ENCODE results near the gene ANKRD66.

ANKRD66 gene

DNA sequence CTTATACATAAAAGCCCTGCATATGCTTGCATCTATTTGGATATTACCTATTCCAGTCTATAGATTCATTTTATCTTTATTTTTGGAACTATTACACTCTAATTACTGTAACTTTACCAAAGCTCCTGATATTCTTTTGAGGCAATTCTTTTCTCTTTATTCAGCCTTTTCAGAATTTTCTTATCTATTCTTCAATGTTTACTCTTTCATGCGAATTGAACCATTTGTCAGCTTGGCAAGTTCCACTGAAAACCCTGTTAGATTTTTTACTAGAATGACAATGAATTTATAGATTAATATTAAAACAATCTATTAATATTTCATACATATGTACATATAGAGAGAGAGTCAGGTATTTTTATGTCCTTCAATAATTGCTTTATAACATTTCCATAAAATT is 45.9 kb downstream of the ANKRD66 start:
- DNase-seq = no peak

DNA sequence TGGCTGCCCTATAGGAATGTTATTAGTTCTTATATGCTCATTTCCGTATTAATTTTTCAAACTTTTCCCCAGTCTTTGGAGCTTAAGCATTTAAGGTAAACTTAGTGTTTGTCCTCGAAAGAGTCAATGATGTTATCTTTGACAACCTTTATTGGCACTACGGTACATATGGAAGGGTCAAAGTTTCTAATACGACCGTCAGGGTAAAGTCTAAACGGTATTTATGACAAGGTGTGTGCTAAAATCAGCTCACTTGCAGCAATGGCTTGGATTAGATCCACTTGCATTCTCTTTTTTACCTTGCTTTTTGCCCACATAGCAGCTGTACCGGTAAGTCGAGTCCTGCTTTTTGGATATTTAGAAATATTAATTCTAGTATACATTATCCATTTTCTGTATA is 46.4 kb downstream of the ANKRD66 start, which contains the start of gene MEP1A:
TSS of gene MEP1A (plus strand) at position 252 of the 400 bp plus-strand sequence. CDS start at position 262, 10 bp downstream.
- no peak for DNase-seq

DNA sequence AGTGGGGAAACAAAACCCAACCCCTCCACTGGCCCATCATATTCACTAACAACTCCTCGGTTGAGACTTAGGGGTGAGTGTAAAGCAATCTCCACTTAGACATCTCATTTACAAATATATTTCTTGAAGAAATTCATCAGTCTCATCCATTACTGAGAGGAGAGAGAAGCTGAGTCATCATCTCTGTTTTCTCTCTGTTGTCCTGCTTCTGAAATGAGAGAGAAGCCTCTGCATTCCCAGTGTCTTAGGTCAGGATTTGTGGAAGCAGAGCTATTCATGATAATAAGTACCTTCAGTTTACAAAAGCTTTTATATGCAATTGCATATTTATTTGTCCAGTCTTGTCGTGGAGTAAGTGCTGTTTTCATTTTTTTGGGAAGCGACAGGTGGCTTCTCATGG is 47.3 kb downstream of the ANKRD66 start:
- no peak for DNase-seq

DNA sequence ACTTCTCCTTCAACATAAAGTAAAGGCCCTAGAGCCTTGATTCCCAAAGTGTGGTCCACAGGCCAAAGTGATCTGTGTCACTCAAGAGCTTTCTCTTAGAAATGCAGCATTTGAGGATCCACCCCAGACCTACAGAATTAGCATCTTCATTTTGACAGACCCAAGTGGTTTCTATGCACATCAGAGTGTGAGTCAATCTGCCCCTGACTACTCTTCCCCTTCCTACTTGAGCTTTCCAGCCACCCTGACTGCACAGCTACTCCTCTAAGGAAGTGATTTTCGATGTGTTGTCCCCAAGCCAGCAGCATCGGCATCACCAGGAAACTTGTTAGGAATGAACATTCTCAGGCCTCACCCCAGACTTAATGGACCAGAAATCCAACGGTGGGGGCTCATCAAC is 49.1 kb downstream of the ANKRD66 start:
- DNase-seq = no peak

DNA sequence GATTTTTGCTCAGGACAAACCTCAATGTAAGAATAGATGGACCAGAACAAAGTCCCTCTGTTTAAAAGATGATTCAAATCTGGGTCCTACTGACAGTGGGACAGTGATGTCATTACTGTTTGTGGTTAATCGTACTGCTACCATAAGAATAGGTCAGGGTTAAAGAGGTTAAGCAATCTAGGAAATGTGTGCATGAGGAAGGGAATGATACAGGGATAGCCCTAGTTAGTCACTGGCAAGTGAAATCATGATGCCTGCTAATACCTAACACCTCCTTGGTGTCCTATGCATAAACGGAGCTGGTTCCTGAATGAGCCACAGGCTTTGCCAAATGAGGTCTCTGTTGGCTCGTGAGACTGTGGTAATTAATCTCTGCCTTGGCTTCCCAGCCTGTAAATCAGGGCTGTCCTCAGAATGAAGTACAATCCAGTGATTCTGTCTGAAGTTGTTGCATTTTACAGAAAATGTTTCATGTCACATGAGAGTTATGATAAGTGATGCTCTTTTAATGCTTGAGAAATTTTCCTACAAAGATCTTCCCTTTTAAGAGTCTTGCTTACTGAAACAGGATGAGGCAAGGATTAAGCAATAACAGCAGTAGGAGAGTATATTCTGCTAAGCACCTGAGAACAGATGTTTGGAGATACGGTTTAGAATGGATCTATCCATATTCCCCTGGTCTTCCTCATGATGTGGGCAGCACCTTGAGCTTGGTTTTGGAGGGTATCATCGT is 50.3 kb downstream of the ANKRD66 start:
- DNase-seq = no peak

DNA sequence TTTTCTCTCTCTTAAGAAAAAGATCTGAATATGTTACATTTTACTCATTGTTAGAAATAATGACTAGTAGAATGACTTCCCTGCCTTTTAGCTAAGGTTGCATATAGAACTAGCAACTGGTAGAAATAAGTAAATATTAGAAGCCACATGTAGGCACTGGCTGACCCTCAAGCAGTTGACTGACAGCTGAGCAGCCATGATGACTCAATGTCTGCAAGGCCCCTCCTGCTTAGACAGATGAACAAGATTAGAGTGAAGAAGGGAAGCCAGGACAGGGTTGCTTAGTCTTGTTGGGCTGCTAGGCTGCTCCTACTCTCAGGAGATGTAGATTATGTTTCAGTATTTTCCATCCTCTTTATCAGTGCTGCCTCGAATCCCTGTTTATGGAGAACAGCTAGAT is 52.9 kb downstream of the ANKRD66 start:
- no peak for DNase-seq

DNA sequence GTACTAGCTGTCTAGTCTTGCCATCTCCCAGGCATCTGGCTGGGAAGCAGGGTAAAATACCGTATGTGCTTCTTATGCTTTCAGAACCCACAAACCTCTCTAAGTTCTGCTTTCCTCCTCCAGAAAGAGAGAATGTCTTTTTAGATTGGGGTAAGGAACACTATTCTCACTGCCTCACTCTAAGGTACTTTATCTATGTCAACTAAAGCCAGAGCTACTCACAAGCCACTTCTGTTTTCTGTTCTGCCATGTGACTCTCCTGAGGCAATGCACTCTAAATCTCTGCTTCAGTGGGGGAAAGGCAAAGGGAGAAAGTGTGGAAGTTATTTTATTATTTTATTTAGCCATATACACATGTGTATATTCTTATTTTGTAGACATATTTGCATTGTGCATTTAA is 62.1 kb downstream of the ANKRD66 start:
- DNase-seq = no peak
